Measurements from ENCODE around the gene ABHD16B. TPM values are rescaled to one million over a fixed set of nuclear protein-coding genes. Genes with fewer than 3 reads are reported as not detected.
"Not testable (repeated sequence)": the region's sequence is repeated elsewhere in the genome, so short reads cannot be mapped to it uniquely, and the experiment has no call there.

Gene ABHD16B
- polyA plus RNA-seq, 3 donors = not detected

- no peak for DNase-seq (ENCODE audit: extremely low read depth in 1 of 11, low read depth in 9 of 11, low spot score in 4 of 11)
These were observed 13.0 kb upstream of the ABHD16B start for GRCh38 chr20:63848003-63848911.

- no peak for DNase-seq (ENCODE audit: extremely low read depth in 1 of 11, low read depth in 9 of 11, low spot score in 4 of 11)
These were observed 10.4 kb upstream of the ABHD16B start for GRCh38 chr20:63850689-63851547.

- DNase-seq (ENCODE audit: extremely low read depth in 1 of 11, low read depth in 9 of 11, low spot score in 4 of 11) = not testable (repeated sequence)
These were observed 9.8 kb upstream of the ABHD16B start for GRCh38 chr20:63851548-63851943.

DNA sequence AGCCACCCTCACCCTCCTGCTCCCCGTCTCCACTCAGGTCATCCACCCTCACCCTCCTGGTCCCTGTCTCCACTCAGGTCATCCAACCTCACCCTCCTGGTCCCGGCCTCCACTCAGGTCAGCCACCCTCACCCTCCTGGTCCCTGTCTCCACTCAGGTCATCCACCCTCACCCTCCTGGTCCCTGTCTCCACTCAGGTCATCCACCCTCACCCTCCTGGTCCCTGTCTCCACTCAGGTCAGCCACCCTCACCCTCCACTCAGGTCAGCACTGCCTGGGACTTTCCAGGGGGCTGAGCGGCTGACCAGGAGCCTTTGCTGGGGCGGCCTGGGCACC is 7.6 kb upstream of the ABHD16B start:
- not testable (repeated sequence) for DNase-seq (ENCODE audit: extremely low read depth in 1 of 11, low read depth in 9 of 11, low spot score in 4 of 11)

DNA sequence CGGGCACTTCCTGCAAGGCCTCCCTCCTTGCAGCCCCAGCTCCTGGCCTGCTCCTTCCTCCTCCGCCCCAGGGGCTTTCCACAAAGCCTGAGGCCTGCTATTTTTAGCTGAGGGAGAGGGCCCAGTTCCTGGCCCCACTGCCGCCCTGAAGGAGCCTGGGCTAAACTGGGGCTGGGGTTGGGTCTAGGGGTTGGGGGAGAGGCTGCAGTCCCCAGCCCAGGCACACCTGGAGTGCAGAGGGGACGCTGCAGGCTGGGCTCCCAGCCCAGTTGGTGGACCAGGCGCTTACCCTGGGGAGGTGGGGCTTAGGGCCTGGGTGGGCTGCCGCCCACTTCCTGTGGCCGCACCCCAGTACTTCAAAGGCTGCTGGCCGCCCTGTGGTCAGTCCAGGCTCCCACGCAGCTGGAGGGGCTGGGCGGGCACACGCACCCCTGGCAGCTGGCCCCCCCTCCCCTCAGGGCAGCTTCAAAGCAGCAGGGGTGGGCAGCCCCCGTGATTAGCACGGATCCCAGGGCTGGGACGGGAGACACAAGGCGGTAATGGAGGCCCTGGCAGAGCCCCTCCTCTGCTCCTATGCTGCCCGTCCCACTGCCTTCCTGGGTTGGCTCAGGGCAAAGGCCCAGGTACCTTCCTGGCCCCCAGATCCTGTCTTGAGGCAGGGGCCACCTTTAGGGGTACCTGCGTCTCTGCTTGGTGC is 7.1 kb upstream of the ABHD16B start:
- no peak for DNase-seq (ENCODE audit: extremely low read depth in 1 of 11, low read depth in 9 of 11, low spot score in 4 of 11)

- no peak for DNase-seq (ENCODE audit: extremely low read depth in 1 of 11, low read depth in 9 of 11, low spot score in 4 of 11)
These were observed 6.4 kb upstream of the ABHD16B start for GRCh38 chr20:63854766-63855362.

DNA sequence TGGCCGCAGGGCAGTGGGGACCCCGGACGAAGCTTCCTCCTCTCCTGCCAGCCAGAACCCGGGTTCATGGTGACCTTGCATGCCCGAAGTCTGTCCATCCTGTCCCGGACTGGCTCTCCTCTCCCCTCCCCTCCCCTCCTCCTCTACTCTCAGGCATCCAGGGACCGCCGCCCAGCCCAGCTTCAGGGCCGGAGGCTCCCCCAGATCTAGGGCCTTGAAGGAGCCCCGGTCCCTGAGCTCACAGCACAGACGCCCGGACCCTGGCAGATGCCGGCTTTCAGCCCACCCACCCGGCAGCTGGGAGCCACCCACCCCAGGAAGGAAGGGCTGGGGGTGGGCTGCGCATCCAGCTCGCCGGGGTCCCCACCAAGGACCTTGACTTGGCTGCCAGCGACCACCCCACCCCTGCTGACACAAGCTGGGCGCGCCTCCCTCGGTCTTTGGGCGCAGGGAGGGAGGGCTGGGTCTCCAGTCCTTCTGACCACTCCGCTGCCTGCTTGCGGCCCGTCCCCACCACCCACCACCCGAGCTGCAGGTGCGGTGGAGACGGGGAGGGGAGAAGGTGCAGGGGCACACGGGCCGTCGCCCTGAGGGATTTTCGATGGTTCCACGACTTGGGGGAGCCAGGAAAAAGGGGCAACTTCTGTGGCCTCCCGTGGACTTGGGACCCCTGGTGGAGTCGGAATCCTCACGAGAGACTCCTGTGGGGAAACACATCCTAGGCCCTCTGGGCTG is 5.8 kb upstream of the ABHD16B start:
- no peak for DNase-seq (ENCODE audit: extremely low read depth in 1 of 11, low read depth in 9 of 11, low spot score in 4 of 11)

DNA sequence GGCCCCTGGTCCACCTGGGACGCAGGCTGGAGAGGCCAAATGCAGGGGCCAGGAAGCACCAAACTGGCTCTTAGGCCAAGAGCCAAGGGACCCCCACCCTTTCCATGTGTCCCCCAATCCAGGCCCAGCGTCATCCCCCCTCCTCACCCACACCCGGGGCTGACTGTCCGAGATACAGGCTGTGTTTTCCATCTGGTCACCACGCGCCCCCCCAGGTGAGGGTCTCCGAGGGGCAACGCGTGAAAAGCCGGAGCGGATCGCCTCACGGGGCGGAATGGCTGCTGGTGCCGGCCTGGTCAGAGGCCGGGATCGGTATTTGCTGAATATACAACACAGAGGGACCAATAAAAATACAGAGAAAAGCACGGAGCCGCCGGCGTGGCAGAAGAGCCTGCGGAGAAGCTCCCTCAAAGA is 5.2 kb upstream of the ABHD16B start:
- DNase-seq (ENCODE audit: extremely low read depth in 1 of 11, low read depth in 9 of 11, low spot score in 4 of 11) = no peak

GRCh38 chr20:63857764-63858392 is 3.4 kb upstream of the ABHD16B start:
- DNase-seq (ENCODE audit: extremely low read depth in 1 of 11, low read depth in 9 of 11, low spot score in 4 of 11) = peak in 2 of 11 donors; percentile 74 to 75

DNA sequence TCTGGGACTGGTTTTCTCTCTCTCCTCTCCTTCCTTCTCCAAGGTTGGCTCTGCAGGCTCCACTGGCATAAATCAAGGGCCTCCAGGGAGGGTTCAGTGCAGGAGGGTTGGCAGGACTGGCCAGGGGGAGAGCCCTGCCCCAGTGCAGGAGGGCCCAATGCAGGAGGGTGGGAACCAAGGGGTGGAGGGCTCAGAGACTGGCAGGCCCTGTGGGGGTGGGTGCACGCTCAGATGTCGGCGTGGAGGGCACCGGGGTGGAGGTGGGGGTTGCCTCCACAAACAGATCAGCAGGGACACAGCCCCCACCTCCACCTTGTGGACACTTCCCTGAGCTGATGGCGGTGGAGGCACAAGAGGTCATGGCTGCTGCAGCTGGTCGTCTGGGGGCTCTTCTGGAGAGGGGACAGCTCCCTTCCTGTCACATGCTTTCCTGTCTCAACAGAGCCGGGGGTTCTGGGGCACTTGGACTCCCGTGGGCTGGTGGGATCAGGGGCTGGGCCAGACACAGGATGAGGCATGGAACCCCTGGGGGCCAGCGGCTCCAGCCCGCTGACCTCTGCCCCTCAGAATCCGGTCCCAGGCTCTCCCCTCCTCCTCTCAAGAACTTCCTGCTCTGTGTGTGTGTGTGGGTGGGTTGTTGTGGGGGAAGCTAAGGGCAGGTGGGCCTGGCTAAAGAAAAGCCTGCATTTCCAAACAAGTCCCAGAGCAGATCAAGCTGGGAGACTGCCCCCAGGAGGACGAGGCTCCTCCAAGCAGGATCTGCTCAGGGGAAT is 2.7 kb upstream of the ABHD16B start:
- peak in 8 of 11 donors; percentile 70 to 85 (median 82) for DNase-seq (ENCODE audit: extremely low read depth in 1 of 11, low read depth in 9 of 11, low spot score in 4 of 11)

- no peak for DNase-seq (ENCODE audit: extremely low read depth in 1 of 11, low read depth in 9 of 11, low spot score in 4 of 11)
These were observed 2.1 kb upstream of the ABHD16B start for GRCh38 chr20:63859166-63859699.

DNA sequence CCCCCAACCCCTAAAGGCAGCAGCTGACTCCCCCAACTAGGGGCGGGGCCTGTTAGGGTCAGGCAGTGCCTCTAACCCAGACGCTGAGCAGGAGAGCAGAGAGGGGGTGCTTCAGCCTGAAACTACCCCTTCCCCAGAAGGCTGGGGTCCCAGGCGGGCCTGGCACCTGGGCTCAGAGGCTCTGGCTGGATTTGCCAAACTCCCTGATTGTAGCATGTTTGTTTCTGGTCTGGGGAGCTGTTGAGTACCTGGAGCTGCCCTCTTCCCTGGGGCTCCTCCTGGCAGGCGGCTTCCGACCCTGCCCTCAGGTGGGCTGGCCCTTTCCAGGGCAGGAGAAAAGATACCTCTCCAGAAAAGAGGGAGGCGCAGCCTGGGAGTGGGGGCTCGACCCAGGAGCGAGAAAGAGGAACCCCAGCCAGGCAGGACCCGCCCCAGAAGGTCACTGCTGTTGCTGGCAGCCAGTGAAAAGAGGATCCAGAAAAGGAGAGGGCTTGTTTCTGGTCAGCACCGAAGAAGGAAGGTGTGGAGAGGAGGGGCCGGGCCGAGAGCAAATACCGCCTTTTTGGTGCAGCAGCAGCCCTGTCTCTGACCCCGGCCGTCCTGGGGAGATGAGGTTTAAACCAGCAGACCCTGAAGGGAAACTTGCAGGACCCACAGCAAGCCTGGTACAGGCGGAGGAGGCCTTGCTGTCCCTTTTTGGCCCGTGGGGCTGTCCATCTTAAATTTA is 810 bp upstream of the ABHD16B start:
- no peak for DNase-seq (ENCODE audit: extremely low read depth in 1 of 11, low read depth in 9 of 11, low spot score in 4 of 11)

DNA sequence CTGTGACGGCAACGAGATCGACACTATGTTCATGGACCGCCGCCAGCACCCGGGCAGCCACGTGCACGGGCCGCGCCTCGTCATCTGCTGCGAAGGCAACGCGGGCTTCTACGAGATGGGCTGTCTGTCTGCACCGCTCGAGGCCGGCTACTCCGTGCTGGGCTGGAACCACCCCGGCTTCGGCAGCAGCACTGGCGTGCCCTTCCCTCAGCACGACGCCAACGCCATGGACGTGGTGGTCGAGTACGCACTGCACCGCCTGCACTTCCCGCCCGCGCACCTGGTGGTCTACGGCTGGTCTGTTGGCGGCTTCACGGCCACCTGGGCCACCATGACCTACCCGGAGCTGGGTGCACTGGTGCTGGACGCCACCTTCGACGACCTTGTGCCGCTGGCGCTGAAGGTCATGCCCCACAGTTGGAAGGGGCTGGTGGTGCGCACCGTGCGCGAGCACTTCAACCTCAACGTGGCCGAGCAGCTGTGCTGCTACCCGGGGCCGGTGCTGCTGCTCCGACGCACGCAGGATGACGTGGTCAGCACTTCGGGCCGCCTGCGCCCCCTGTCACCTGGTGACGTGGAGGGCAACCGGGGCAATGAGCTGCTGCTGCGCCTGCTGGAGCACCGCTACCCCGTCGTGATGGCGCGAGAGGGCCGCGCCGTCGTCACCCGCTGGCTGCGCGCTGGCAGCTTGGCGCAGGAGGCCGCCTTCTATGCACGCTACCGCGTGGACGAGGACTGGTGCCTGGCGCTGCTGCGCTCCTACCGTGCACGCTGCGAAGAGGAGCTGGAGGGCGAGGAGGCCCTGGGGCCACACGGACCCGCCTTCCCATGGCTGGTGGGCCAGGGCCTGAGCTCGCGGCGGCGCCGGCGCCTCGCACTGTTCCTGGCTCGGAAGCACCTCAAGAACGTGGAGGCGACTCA is 943 bp downstream of the ABHD16B start:
- DNase-seq (ENCODE audit: extremely low read depth in 1 of 11, low read depth in 9 of 11, low spot score in 4 of 11) = no peak

- no peak for DNase-seq (ENCODE audit: extremely low read depth in 1 of 11, low read depth in 9 of 11, low spot score in 4 of 11)
These were observed 1.9 kb downstream of the ABHD16B start for GRCh38 chr20:63863021-63863797.

Data from renal cortex interstitium (tissue), 11 donors.